ENCODE measurements around the gene STT3B.

STT3B gene

DNA sequence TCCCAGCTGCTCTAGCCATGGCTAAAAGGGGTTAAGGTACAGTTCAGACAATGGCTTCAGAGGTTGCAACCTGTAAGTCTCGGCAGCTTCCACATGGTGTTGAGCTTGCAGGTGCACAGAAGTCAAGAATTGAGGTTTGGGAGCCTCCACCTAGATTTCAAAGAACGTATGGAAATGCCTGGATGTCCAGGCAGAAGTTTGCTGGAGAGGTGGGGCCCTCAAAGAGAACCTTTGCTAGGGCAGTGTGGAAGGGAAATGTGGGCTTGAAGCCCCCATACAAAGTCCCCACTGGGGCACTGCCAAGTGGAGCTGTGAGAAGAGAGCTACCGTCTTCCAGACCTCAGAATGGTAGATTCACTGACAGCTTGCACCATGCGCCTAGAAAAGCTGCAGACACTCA, 73.7 kb downstream of the STT3B start:
- DNase-seq: no peak

DNA sequence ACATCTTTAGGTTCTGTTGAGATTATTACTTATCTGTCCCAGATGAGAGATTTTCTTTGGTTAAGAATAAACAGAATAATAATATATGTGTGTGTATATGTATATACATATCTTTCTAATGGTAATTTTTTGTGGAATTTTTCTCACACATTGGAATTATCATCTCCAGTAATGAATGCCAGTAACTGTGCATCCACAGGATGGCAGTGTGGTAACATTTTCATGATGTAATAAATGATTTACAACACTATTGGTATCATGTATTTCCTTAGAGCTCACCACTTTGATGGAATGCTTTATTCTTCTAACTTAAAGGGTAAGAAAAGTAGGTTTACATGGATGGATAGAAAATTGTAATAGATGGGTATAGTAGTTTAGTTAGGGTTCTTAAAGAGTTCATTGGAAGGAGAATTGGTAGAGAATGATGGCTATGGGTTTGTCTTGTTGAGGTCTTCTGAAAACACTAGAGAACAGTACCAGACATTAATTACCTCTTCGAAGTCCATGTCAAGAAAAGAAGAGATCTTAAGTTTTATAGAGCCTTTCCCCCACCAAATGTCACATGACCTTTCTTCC, 78.1 kb downstream of the STT3B start:
- DNase-seq: peak; percentile 60

DNA sequence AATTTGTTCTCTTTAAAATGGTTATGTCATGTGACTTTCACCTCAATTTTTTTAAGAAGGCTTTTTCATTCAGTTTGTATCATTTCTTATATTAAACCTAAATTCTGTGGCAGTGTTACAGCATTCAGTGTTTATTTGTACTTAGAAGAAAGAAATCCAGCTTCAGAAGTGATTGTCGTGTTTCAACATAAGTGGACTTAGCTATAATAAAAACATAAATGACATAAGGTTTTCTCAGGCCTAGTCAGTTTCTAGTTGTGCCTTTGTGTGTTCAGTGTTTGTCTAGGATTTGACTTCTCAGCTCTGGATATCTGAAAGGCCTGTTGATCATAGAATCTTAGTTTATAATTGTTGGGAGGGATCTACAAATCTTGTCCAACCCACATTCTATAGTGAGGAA, 80.5 kb downstream of the STT3B start:
- no peak for DNase-seq

DNA sequence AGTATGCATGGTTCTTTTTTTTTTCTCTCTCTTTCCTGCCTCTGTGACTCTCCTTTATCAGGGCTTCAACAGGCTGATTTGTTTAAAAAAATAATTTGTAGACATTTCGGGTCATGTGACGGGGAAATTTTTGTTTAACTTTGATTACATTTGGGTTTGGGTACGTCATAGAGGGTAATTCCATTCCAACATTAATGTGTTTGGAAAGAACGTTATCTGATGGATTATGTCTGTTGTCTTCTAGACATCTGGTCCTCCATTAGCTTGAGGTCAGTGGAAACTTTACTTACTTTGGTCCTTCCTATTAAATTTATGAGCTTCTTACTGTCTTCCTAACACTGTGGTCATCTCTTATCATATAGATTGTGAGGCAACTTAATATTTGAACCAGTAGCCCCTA, 80.9 kb downstream of the STT3B start:
- no peak for DNase-seq

DNA sequence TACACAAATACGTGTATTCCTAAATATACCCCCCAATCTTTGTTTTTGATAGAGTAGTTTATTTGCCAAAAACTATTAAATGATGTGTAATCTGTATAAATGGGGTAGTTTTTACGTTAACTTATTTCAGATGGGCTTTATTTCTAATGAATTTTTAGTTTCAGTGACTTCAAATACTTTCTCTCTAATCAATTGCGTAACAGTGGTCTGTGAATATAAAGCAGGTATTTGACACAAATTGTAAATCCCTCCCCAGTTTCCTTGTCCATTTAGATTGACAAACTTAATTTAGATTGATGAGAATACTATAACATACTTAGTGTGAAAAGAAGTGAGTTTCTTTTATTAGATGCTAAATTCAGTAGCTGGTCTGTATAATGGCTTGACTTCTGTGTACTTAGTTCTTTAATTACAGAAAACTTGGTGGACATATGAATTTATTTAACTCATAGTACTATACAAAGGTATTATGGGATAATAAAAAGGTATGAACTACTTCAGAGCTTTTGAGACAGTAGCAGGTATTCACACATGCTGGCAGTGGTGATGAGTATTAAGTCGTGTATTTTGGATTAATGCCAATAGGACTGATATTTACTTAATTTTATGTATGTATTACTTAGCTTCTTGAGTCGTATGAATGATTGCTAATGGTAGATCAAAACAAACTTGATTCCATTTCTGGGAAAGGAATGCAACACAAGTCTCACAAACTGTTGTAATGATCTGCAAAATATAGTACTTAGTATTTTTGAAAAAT, 81.6 kb downstream of the STT3B start:
- DNase-seq: peak; percentile 7

DNA sequence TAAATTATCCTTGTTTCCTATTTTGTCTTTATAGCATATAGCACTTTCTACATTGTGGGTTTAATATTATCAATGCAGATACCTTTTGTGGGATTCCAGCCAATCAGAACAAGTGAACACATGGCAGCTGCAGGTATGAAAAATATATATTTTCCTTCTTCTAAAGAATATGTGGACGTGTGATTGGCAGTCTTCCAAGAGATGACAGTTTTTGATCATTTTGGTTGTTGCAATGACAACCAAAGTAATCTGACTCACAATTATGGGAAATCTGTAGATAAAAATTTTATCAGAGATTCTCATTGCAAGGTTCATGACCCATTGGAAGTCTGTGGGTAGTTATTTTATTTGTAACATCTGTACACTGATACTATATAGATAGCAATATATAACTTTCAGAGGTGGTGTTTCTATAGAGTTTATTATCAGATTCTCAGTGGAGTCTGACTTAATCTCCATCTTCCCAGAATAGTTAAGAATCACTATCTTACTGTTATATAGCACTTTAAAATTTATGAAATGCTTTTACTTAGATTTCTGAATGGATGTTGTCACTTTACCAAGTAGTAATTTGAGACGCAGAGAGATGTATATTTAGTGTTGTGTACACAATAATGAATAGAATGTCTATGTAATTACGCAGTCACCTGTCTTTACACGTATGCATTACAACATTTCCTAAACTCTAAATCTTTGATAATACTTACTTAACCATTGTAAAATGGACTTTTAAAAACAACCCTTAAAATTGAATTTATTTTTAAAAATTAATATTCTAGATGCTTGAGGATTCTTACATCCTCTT, 82.5 kb downstream of the STT3B start:
- no peak for DNase-seq

DNA sequence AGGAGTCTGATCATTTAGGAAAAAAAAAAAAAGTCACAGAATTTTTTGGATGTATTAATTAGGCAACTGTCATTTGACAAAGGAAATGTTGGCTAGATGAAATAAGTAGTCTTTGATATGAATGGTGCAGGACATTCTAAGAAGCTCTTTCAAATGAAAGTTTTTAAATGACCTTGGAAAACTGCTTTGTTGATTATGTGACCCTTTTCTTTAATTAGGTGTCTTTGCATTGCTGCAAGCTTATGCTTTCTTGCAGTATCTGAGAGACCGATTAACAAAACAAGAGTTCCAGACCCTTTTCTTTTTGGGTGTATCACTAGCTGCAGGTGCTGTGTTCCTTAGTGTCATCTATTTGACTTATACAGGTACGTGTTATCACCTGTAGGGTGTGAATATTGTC, 84.0 kb downstream of the STT3B start:
- no peak for DNase-seq

DNA sequence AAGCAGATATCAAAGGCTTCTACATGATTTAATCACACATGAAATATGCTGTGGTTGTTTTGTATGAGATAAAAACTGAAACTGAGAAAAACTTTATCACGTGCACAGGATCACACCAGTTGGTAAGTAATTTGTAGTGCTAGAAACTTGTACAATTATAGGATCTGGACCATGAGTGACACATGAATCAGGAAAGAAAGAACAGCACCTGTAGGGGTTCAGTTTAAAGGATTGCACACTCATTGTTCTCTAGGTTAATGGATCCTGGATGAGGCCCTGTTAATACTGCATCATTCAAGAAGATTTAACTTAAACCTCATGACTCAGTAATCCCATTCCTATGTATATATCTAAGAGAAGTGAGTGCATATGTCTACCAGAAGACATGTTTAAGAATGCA, 87.9 kb downstream of the STT3B start:
- no peak for DNase-seq

DNA sequence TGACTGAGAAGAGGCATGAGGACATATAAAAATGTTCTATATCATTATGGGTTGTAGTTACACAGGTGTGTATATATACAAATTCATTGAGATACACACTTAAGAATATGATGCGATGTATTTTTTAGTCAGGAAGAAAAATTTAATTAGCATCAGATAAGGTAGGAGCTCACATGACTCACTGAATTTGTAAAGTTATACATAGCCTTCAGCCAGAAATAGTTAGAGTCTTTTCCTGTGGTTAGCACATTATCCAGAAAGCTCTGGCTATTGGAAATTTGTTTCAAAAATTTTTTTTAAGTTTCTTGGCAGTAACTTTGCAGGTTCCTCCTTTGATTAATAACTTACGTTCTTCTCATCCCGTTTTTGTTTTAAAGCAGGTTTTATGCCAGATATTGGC, 88.6 kb downstream of the STT3B start:
- no peak for DNase-seq

DNA sequence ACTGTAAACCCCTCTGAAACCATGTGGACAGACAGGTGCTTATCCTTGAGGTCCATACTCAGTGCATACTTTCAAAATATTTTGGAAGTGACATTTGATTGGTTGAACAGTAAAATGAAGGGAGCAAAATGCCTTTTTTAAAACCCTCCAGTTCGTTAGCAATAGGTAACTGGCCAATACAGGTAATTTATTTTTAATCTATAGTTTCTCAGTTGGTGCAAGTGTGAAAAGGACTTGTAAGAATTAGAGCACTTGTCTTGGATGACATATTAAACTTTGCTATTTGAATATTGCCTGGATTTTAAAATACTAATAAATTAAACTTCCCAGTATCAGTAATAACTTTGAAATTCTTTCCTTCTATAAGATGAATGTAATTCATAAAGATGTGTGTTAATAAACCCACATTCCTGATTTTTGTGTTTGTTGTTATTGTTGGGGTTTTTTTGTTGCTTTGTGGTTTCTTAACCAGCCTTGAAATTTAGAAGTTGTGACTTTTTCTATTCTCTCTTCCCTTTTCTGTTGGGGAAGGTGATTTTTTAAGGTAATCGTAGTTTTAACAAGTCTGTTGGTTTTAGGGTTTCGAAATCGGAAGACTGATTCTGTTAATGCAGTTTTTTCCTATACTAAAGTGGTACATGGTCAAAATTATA, 90.0 kb downstream of the STT3B start:
- DNase-seq: no peak

DNA sequence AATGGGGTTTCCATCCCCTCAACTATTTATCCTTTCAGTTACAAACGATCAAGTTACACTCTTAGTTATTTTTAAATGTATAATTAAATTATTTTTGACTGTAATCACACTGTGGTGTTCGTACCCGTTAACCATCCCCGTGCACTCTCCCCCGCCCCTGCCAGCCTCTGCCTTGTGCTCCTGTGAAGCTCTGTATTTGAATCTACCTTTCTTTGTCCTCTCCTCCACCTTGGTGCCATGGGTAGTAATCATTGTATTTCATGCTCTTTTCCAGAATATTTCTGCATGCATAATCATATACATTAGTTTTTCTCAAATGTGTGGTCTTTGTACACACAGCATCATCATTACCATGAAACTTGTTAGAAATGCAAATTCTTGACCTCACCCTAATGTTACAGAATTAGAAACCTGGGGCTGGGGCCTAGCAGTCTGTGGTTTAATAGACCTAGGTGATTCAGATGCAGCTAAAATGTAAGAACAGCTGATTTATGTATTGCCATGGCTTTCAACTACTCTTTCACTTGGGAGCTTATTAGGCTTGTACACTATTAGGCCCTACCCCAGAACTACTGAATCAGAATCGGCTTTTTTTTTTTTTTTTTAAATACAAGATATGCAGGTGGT, 91.5 kb downstream of the STT3B start:
- no peak for DNase-seq

DNA sequence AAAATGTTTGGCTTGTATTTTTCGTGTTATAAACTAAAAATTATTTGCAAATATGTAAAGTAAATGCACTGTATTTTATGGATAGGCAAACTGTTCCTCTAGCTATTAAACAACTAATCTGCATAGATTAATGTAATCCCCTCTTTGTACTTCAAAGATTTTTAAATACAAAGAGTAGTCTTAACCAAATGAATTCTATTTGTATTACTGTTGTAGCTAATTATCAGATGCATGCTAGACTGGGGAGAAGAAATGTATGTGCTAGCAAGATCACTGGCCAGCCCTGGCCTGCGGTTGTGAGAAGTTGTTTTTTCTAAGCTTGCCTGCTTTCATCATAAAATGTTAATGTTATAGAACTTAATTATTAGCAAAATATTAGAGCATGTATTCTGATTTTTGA, 92.6 kb downstream of the STT3B start:
- no peak for DNase-seq

DNA sequence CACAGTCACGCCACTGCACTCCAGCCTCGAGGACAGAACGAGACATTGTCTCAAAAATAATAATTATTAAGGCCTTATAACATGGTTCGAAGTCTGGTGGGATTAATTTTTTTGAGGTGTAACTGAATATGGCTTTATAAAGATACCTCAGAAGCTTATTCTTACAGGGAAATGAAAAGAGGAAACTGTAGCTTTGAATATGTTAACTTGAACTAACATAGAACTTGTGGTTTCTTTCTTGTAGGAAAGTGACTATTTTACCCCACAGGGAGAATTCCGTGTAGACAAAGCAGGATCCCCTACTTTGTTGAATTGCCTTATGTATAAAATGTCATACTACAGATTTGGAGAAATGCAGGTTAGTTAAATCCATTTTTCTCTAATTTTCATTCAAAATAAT, 96.3 kb downstream of the STT3B start:
- no peak for DNase-seq

DNA sequence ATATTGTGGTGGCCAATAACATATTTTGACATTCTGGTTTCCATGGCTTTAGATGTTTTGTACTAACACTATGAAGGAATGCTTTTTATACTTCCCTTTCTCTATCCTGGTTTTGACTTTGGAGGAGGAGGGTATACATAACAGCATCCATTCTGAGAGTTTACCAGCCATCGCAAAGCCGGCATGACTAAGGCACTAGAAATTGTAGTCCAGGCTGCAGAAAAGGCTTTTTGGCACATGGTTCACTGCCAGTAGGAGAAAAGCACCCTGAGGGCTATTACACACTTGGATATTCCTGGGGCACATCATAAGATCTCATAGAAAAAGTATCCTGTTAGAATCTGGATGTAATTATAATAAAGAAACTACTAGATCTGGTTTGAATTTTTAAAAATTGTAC, 101.8 kb downstream of the STT3B start:
- DNase-seq: peak; percentile 87

DNA sequence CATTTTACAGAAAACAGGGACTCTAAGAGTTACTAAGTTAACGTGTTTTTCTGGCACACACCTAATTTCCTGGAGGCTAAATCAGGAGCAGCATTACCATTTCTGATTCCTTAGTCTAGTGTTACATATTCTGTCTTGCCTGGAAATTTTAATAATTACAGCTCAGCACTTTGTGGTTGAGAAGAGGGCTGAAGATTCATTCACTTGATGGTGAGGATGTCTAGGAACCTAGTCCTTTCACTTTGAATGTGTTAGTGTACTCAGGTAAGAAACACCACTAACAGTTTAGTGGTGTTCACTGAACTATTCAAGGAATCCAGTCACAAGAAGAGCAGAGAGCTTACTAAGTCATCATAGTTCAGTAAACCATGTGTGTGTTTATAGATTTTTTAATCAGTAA, 102.8 kb downstream of the STT3B start:
- no peak for DNase-seq

DNA sequence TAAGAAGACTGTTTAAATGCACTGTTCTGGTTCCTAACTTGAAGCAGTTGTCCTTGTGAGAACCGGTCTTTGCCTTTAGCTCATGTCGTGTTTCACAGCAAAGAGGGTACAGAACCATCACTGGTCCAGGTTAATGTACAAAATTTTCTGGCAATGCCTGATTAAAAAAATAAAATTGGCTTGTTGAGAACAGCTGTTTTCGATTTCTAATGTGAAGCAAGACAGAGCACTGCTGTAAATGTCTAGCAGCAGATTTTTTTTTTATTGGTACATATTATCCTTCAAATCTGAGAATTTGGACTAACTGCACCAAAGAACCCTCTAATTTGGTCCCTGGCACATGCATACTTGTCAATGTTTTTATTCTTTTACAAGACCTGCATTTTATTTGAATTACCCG, 103.3 kb downstream of the STT3B start:
- DNase-seq: no peak

DNA sequence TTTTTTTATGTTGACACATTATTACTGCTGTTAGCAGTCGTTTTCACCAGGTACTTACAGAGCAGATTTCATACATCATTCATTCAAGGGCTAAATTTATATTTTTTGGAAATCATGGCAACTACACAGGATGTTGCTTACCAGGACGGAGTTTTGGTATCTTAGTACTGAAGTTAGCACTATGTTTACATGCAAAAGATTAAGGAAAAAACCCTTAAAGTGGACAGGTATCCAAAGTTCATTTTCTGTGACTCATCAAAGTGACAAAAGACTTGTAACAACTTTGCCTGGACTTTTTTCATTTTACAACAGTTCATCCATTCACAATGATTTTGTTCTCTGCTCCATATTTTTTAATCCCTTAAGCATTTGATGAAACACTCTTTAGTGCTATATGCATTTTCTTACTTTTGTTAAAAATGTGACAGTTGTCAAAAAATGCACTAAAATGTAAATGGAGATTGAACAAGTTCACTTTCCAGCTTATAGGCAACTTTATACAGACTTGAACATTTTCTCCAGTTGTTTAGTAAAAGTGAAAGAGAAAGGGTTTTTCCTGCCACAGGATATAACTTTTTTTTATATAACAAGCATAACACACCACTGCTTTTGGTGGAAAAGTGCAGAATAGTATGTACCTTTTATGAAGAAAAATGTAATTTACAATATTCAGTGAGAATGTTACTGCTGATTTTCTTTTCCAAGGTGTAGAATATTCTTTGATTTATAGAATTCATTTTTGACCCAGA, 104.1 kb downstream of the STT3B start:
- DNase-seq: no peak

DNA sequence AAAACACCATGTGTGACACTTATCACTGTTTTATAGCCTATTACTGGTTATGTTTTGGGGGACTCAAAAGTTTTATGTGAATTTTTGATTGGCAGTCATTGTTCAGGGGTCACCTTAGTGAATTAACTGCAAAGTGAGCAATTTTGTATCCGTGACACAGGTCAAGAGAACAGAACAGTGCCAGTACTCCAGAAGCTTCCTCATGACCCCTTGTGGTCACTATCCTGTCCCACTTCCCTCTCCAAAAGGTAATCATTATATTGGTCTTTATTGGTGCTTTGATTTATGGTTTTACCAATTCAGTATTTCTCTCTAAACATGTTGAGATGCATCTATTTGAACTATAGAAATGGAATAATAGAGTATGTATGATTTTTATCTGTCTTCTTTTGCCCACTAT, 107.1 kb downstream of the STT3B start:
- DNase-seq: no peak

DNA sequence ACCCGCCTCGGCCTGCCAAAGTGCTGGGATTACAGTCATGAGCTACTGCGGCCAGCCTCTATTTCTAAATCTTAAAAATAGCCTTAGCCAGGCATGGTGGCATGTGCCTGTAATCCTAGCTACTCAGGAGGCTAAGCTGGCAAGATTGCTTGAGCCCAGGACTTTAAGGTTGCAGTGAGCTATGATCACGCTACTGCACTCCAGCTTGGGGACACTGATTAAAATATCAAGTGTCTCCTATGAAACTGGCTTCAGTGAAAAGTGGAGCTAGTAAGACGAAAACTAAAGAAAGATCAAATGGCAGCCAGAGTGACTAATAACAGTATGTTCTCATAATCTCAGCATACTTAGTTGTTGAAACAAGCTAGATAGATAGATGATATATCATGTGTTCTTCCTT, 112.5 kb downstream of the STT3B start:
- DNase-seq: no peak

DNA sequence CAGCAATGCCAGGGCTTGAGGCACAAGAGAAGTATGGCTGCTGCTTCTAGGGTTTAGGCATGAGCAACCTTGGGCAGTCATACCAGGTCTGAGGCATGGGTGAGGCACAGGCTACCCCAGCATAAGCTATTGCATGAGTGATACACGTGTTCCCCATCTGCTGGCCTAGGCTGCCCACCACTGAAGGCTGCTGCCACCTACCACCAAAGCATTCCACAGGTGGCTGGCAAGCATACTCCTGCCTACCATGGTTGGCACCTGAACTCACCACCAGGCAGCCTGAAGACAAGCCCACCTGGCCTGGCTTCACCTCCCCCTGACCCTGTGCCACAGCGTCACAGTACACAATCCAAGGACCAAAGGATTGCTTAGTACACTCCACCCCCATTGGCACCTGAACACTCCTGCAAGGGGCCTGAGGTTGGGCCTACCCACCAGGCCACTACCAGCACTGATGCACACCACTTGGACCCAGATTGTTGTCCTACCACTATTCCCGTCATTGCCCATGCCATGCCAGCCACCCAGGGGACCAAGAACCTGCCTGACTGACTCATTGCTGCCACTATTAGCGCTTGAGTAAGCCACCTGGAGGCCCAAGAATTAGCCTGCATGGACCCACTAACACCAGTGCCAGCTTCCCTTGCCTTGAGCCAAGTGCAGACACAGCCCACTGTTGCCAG, 115.7 kb downstream of the STT3B start:
- no peak for DNase-seq

DNA sequence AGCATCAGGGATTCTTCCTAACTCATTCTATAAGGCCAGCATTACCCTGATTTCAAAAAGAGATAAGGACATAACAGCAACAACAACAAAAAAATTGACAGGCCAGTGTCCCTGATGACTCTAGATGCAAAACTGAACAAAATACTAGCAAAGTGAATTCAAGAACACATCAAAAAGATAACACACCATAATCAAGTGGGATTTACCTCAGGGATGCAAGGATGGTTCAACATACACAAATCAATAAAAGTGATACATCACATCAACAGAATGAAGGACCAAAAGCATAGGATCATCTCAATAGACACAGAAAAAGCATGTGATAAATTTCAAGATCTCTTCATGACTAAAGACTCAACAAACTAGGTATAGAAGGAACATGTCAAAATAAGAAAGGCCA, 119.6 kb downstream of the STT3B start:
- DNase-seq: no peak

DNA sequence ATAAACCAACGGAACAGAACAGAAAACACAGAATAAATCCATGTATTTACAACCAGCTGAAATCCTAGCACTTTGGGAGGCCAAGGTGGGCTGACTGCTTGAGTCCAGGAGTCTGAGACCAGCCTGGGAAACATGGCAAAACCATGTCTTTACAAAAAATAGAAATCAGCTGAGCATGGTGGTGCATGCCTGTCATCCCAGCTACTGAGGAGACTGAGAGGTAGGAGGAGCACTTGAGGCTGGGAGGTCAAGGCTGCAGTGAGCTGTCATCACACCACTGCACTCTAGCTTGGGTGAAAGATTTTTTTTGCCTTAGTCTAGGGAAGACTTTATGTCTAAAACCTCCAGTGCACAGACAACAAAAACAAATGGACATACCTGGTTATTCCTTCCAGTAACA, 120.7 kb downstream of the STT3B start:
- DNase-seq: no peak

Data from fibroblast of skin of scalp (primary cell).